ENCODE measurements around the gene SLC6A1. TPM values are rescaled to one million over a fixed set of nuclear protein-coding genes. Genes with fewer than 3 reads are reported as not detected.
A peak's percentile ranks its signal among the peaks of the same experiment; 100 is the strongest.
"Not testable (repeated sequence)": the region's sequence is repeated elsewhere in the genome, so short reads cannot be mapped to it uniquely, and the experiment has no call there.

SLC6A1 gene
- total and polyA plus RNA-seq, 8 donors = 0.29 to 5.6 (median 2.8) TPM; not detected in 5

DNA sequence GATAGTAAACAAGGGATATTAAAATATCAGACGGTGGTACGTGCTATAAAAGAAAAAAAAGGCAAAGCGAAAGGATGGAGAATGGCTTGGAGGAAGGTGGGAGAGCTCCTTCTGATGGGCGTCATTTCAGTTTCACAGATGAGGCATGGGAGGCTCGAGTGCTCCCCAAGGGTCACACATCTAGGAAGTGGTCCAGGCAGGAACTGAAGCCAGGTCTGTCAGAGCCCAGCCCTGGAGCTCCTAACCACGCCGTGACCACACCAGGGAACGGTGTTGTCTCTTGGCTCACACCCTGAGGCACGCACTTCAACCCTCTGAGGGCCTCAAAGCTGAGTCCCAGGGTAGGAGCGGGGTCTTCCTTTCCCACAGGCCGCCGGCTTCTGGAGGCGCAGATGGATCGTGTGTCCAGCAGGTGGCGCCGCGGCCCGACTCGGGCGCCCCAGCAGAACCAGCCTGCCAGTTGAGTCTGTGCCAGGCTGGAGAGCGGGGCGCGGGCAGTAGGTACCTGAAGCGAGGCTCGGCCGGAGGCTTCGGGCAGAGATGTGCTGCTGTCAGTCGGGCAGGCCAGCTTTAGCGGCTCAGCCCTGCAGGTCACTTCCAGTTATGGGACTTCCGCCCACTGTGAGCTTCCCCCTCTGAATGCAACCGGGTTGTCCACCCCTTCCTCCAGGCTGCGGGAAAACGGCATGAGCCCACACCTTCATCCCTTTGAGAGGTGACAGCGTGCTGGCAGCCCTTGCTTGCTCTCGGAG is 68.1 kb downstream of the SLC6A1 start:
- DNase-seq = peak; percentile 57 to 76

GRCh38 chr3:11061268-11061871 is 68.8 kb downstream of the SLC6A1 start:
- H3K27ac ChIP-seq; H3K36me3 ChIP-seq; intact Hi-C loops (cut with DNase I; ENCODE audit: low total_unique reads); H3K4me3 ChIP-seq; DNase-seq; H3K9me3 ChIP-seq: not testable (repeated sequence)
- Histone ChIP-seq H3K4me1 (peaks cover 0 to 20% (median 7%) of the 10 kb centered on the region in 4 donors), H3K27me3 (peaks cover 0 to 52% (median 21%) of the 10 kb centered on the region in 3 donors)
- 91 to 94% (median 92%) methylated on average over 10 to 41 of the region's 41 CpGs for WGBS, 5 donors

More for the DNA sequence above, 68.1 kb downstream of the SLC6A1 start:
- peaks cover 0 to 20% (median 7%) of the 10 kb centered on the region in 4 donors for H3K4me1 ChIP-seq
- no peak overlapping the region for H3K27ac ChIP-seq
- H3K36me3 ChIP-seq = no peaks in the 10 kb centered on the region
- TF ChIP-seq POLR2AphosphoS5 (IDR thresholded peaks at IDR 0.05) (no peak), CTCF (IDR thresholded peaks at IDR 0.05) (peak in 5 of 7 experiments; percentile 60 to 84 (median 72))
- peaks cover 0 to 54% (median 21%) of the 10 kb centered on the region in 3 donors for H3K27me3 ChIP-seq
- WGBS, 5 donors = 17 to 25% (median 23%) methylated on average over 24 to 35 of the region's 35 CpGs
- H3K9me3 ChIP-seq = peaks cover 0 to 7% (median 2%) of the 10 kb centered on the region in 4 donors
- H3K4me3 ChIP-seq = peak overlapping the region in 2 of 4 donors; percentile 6 to 13
- intact Hi-C loops (cut with DNase I; ENCODE audit: low total_unique reads) = no loop called here

GRCh38 chr3:11062704-11063103 is 70.2 kb downstream of the SLC6A1 start:
- H3K4me1 ChIP-seq = peaks cover 0 to 20% (median 7%) of the 10 kb centered on the region in 4 donors
- H3K9me3 ChIP-seq = peaks cover 0 to 9% (median 6%) of the 10 kb centered on the region in 4 donors
- intact Hi-C loops (cut with DNase I; ENCODE audit: low total_unique reads) = no loop called here
- no peak overlapping the region for H3K27ac ChIP-seq
- no peak for DNase-seq
- WGBS, 5 donors = 79 to 89% (median 86%) methylated on average over 7 of the region's 7 CpGs
- no peak for TF ChIP-seq POLR2A (IDR thresholded peaks at IDR 0.05)
- no peak for TF ChIP-seq EP300 (IDR thresholded peaks at IDR 0.05)
- no peak for TF ChIP-seq POLR2AphosphoS5 (IDR thresholded peaks at IDR 0.05)
- no peak for TF ChIP-seq CTCF (IDR thresholded peaks at IDR 0.05)
- H3K36me3 ChIP-seq = no peaks in the 10 kb centered on the region
- peaks cover 0 to 39% (median 21%) of the 10 kb centered on the region in 3 donors for H3K27me3 ChIP-seq
- H3K4me3 ChIP-seq = no peak overlapping the region

GRCh38 chr3:11071096-11071755 is 78.7 kb downstream of the SLC6A1 start:
- intact Hi-C loops (cut with DNase I; ENCODE audit: low total_unique reads) = no loop called here
- TF ChIP-seq POLR2AphosphoS5 (IDR thresholded peaks at IDR 0.05) = no peak
- TF ChIP-seq CTCF (IDR thresholded peaks at IDR 0.05) = no peak
- TF ChIP-seq POLR2A (IDR thresholded peaks at IDR 0.05) = no peak
- no peak for TF ChIP-seq EP300 (IDR thresholded peaks at IDR 0.05)
- Histone ChIP-seq H3K27ac (no peak overlapping the region), H3K4me1 (no peaks in the 10 kb centered on the region), H3K9me3 (peaks cover 0 to 25% (median 16%) of the 10 kb centered on the region in 4 donors), H3K36me3 (no peaks in the 10 kb centered on the region), H3K27me3 (peaks cover 0 to 5% (median 0%) of the 10 kb centered on the region in 3 donors), H3K4me3 (no peak overlapping the region)
- DNase-seq = no peak
- 77 to 91% (median 86%) methylated on average over 15 to 26 of the region's 26 CpGs for WGBS, 5 donors

Measured in stomach (tissue), 9 donors.